OCI-LY7 (cell line): ENCODE measurements around the gene PPID. TPM values are rescaled to one million over a fixed set of nuclear protein-coding genes. Genes with fewer than 3 reads are reported as not detected.

Experiments
- BruUV-seq: library from RNA; stranded (reverse); fragments of 400-500 nt; replicated peaks from 2 replicates; lab custom pipeline; 2021; lab: Mats Ljungman, UMichigan
- CTCF ChIA-PET: fragments of 300-600 bp; sonication (Branson Sonifier 250); formaldehyde crosslinking; loops from one replicate; lab custom pipeline; 2022; ENCODE audit warnings: antibody characterized with exemption; ENCODE audit not compliant: unreplicated experiment; lab: Charles Lee
- POLR2A ChIA-PET: fragments of 300-600 bp; sonication (Branson Sonifier 250); formaldehyde crosslinking; loops from one replicate; lab custom pipeline; 2022; ENCODE audit warnings: antibody characterized with exemption; lab: Charles Lee
- DNase-seq: peaks from one replicate; pipeline ENCODE4 v3.0.0-alpha.2; 2015; ENCODE audit warnings: low spot score
- H2AFZ ChIP-seq: fragments of 200-600 bp; sonication (generic), shearing (Covaris generic); 2 replicates; pipeline ENCODE4 v1.6.1; 2014; ENCODE audit warnings: mild to moderate bottlenecking, antibody characterized with exemption, low read length, moderate library complexity
- H3K27ac ChIP-seq: fragments of 200-600 bp; sonication (generic); 2 replicates; pipeline ENCODE4 v1.5.1; 2014; ENCODE audit warnings: mixed run types, low read depth, mild to moderate bottlenecking, moderate library complexity, low read length, inconsistent platforms; ENCODE audit not compliant: poor library complexity, severe bottlenecking
- H3K36me3 ChIP-seq: fragments of 200-600 bp; sonication (generic); 2 replicates; pipeline ENCODE4 v1.6.1; 2014; ENCODE audit warnings: mild to moderate bottlenecking, antibody characterized with exemption, low read length, moderate library complexity, mixed read lengths; ENCODE audit not compliant: insufficient read depth
- H3K4me1 ChIP-seq: fragments of 200-600 bp; sonication (generic); 2 replicates; pipeline ENCODE4 v1.5.1; 2014; ENCODE audit warnings: mild to moderate bottlenecking, low read length; ENCODE audit not compliant: insufficient read depth, poor library complexity, severe bottlenecking
- H3K4me2 ChIP-seq: fragments of 200-600 bp; sonication (generic); 2 replicates; pipeline ENCODE4 v1.6.1; 2014; ENCODE audit warnings: mild to moderate bottlenecking, low read length
- H3K4me3 ChIP-seq: fragments of 200-600 bp; sonication (generic); 2 replicates; pipeline ENCODE4 v1.5.1; 2014; ENCODE audit warnings: mild to moderate bottlenecking, low read depth, low read length; ENCODE audit not compliant: poor library complexity, severe bottlenecking
- H3K79me2 ChIP-seq: fragments of 200-600 bp; sonication (generic); 2 replicates; pipeline ENCODE4 v1.6.1; 2016; ENCODE audit warnings: low read depth, mild to moderate bottlenecking, low read length, moderate library complexity, mixed read lengths; ENCODE audit not compliant: insufficient read depth
- H3K9me2 ChIP-seq: fragments of 200-600 bp; sonication (generic); 2 replicates; pipeline ENCODE4 v1.6.1; 2016; ENCODE audit warnings: mild to moderate bottlenecking, low read length, mixed read lengths; ENCODE audit not compliant: insufficient read depth
- H3K9me3 ChIP-seq: fragments of 200-600 bp; sonication (generic); 2 replicates; pipeline ENCODE4 v1.6.1; 2014; ENCODE audit warnings: mild to moderate bottlenecking, mixed run types, low read length, mixed read lengths
- H4K20me1 ChIP-seq: fragments of 200-600 bp; sonication (generic); 2 replicates; pipeline ENCODE4 v1.6.1; 2014; ENCODE audit warnings: mild to moderate bottlenecking, antibody characterized with exemption, low read length, moderate library complexity, mixed read lengths; ENCODE audit not compliant: insufficient read depth
- EZH2phosphoT487 ChIP-seq: fragments of 200-600 bp; sonication (generic); IDR thresholded peaks from 2 replicates; pipeline ENCODE4 v1.6.1; 2018; ENCODE audit warnings: low read depth, borderline replicate concordance, mild to moderate bottlenecking, mixed run types, antibody characterized with exemption, low read length, moderate library complexity, mixed read lengths
- intact Hi-C: fragments of 100-400 bp; cut with micrococcal nuclease; formaldehyde crosslinking; loops from one replicate; pipeline ENCODE4 v1.10.0; 2022; ENCODE audit not compliant: unreplicated experiment
- total RNA-seq, 2 experiments: library from RNA; depleted of rRNA in 1 of 2; stranded (reverse); fragments of >200 nt in 1 of 2; shearing (Covaris generic) in 1 of 2; gene quantifications; 2 replicates each; pipeline ENCODE4 v1.2.3, GENCODE V29; 2014 to 2022
- TF ChIP-seq, protein P1 (sequence below): fragments of 200-600 bp; sonication (generic); conservative IDR thresholded peaks from 2 replicates; pipeline ENCODE4 v1.5.1; 2014; ENCODE audit warnings: mild to moderate bottlenecking, antibody characterized with exemption, low read length, moderate library complexity, mixed read lengths

The PPID gene
- total RNA-seq, 2 experiments from 2014 or later: 21.2 to 27.3 TPM

DNA sequence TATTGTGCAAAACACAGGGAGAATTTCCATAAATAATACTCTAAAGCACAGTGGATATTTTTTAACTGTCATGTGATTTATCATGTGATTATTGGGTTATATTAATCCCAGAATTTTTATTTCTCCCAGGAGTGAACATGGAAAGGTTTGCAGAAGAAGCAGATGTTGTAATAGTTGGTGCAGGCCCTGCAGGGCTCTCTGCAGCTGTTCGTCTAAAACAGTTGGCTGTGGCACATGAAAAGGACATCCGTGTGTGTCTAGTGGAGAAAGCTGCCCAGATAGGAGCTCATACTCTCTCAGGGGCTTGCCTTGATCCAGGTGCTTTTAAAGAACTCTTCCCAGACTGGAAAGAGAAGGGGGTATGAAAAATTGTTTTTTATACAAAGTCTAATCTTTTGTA, 41.1 kb downstream of the PPID start:
- Histone ChIP-seq H3K4me1 (no peaks in the 10 kb centered on the region), H3K36me3 (no peaks in the 10 kb centered on the region), H3K79me2 (no peaks in the 10 kb centered on the region), H2AFZ (no peak overlapping the region), H3K27ac (no peak overlapping the region), H3K4me3 (no peak overlapping the region), H3K9me2 (no peaks in the 10 kb centered on the region), H4K20me1 (no peaks in the 10 kb centered on the region), H3K4me2 (no peak overlapping the region), H3K9me3 (no peaks in the 10 kb centered on the region)
- TF ChIP-seq, protein P1, sequence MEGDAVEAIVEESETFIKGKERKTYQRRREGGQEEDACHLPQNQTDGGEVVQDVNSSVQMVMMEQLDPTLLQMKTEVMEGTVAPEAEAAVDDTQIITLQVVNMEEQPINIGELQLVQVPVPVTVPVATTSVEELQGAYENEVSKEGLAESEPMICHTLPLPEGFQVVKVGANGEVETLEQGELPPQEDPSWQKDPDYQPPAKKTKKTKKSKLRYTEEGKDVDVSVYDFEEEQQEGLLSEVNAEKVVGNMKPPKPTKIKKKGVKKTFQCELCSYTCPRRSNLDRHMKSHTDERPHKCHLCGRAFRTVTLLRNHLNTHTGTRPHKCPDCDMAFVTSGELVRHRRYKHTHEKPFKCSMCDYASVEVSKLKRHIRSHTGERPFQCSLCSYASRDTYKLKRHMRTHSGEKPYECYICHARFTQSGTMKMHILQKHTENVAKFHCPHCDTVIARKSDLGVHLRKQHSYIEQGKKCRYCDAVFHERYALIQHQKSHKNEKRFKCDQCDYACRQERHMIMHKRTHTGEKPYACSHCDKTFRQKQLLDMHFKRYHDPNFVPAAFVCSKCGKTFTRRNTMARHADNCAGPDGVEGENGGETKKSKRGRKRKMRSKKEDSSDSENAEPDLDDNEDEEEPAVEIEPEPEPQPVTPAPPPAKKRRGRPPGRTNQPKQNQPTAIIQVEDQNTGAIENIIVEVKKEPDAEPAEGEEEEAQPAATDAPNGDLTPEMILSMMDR: no peak
- TF ChIP-seq EZH2phosphoT487: no peak
- CTCF ChIA-PET: no interaction called here
- intact Hi-C loops: no loop called here
- BruUV-seq: no TSS peak
- no peak for DNase-seq
- POLR2A ChIA-PET: interaction anchor here (0.7 to 1.1 kb wide), 3 partner anchors 21 to 28 kb away, joined by 3 to 4 read pairs (median 3); no protein-coding TSS in a partner anchor

DNA sequence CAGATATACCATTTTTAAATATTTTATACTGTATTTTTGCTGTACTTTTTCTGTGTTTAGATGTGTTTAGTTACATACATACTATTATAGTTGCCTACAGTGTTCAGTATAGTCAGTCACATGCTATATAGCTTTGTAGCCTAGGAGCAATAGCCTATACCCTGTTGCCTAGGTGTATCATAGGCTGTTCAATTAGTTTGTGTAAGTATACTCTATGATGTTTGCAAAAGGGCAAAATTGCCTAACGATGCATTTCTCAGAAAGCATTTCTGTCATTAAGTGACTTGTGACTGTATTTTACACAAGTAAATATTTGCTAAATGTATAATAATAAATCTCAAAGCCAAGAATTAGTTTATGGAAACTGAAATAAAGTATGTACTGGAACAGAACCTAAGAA, 41.6 kb downstream of the PPID start:
- H3K4me3 ChIP-seq: no peak overlapping the region
- BruUV-seq: no TSS peak
- no peak overlapping the region for H2AFZ ChIP-seq
- intact Hi-C loops: no loop called here
- no peaks in the 10 kb centered on the region for H4K20me1 ChIP-seq
- no peaks in the 10 kb centered on the region for H3K4me1 ChIP-seq
- TF ChIP-seq, protein P1: no peak
- no peak for TF ChIP-seq EZH2phosphoT487
- ChIA-PET POLR2A (interaction anchor here (0.5 to 1.3 kb wide), 7 partner anchors 18 to 465 kb away, joined by 3 to 8 read pairs (median 3); no protein-coding TSS in a partner anchor), CTCF (no interaction called here)
- H3K9me2 ChIP-seq: no peaks in the 10 kb centered on the region
- no peaks in the 10 kb centered on the region for H3K79me2 ChIP-seq
- DNase-seq: no peak
- no peaks in the 10 kb centered on the region for H3K36me3 ChIP-seq
- H3K9me3 ChIP-seq: no peaks in the 10 kb centered on the region
- no peak overlapping the region for H3K27ac ChIP-seq
- H3K4me2 ChIP-seq: no peak overlapping the region

DNA sequence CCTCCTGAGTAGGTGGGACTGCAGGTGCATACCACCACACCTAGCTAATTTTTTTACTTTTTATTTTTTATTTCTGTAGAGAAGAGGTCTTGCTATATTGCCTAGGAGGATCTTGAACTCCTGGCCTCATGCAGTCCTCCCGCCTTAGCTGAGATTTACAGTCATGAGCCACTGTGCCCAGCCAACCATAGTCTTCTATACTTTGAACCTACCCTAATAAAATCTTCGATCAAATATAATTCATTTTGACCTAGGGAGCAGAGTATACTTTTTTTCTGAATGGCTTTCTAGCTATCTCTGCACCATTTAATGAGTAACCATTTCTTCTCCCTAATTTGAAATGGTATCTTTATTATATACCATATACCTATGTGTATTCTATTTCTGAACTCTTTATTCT, 44.4 kb downstream of the PPID start:
- no peak for DNase-seq
- Histone ChIP-seq H4K20me1 (no peaks in the 10 kb centered on the region), H3K36me3 (no peaks in the 10 kb centered on the region), H3K9me2 (no peaks in the 10 kb centered on the region), H3K9me3 (no peaks in the 10 kb centered on the region), H3K4me2 (no peak overlapping the region), H3K4me3 (no peak overlapping the region), H3K79me2 (peaks cover 4% of the 10 kb centered on the region; the same call in 1 of the 2 replicates), H3K27ac (no peak overlapping the region), H3K4me1 (no peaks in the 10 kb centered on the region), H2AFZ (no peak overlapping the region)
- TF ChIP-seq, protein P1: no peak
- no peak for TF ChIP-seq EZH2phosphoT487
- BruUV-seq: no TSS peak
- POLR2A ChIA-PET: interaction anchor here (0.7 to 1.8 kb wide), 4 partner anchors 9 to 467 kb away, joined by 3 to 6 read pairs (median 4); no protein-coding TSS in a partner anchor
- intact Hi-C loops: no loop called here
- CTCF ChIA-PET: no interaction called here
